ENCODE results near the gene OR4N5.
"Not testable (repeated sequence)": the region's sequence is repeated elsewhere in the genome, so short reads cannot be mapped to it uniquely, and the experiment has no call there.

OR4N5 gene, protein sequence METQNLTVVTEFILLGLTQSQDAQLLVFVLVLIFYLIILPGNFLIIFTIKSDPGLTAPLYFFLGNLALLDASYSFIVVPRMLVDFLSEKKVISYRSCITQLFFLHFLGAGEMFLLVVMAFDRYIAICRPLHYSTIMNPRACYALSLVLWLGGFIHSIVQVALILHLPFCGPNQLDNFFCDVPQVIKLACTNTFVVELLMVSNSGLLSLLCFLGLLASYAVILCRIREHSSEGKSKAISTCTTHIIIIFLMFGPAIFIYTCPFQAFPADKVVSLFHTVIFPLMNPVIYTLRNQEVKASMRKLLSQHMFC

DNA sequence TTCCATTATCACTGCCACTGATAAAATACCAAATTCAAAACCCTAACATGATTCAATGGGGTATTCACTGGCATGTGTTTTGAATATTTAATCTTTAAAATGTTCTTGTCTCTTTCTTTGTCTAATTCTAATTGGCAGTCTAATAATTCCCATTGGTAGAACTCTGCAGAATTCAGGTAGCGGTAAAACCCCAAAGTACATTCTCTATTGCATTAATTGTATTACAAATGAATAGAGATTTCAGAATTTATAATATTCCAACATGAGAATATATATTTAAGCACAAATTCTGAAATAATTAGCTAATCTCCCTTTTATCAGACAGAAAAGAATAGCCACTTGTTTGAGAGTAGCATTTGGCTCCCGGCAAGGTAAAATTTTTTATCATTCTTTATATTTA is at the start of gene OR4N5:
Gene OR4N5, plus strand, starts transcription at position 301 of the 400 bp plus-strand sequence. CDS start 4,916 bp downstream, outside the sequence.
- no peak for DNase-seq

DNA sequence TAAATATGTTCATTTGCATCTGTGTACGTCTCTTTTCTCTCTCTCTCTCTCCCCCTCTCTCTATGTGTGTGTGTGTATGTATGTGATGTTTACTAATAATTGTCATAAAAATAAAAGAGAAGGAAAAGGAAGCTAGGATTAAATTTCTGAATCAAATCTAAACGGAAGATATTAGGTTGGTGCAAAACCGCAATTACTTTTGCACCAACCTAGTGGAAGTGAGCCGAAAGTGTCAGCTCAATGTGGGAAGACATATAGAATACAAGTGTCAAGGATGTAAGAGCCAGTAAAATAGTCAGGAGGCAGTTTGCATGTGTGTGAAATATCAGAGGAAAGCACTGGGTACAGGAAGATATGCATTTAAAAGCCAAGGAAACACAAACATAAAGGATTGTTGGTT is 46.6 kb upstream of the OR4N5 start:
- DNase-seq, result no peak

DNA sequence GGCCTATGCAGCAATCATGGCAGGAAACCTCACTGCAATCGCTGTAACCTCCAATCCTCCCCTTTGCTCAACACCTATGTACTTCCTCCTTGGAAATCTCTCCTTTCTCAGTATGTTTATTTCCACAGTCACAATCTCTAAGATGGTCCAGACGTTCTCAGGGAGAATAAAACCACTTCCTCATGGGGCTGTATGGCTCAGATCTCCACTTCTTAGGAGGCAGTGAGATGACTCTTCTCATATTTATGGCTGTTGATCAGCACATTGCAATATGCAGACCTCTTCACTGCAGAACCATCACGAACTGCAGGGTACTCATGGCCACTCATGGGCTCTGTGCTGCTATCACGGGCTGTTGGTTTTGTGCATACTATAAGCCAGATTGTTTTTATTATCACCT is 45.2 kb upstream of the OR4N5 start:
- no peak for DNase-seq

DNA sequence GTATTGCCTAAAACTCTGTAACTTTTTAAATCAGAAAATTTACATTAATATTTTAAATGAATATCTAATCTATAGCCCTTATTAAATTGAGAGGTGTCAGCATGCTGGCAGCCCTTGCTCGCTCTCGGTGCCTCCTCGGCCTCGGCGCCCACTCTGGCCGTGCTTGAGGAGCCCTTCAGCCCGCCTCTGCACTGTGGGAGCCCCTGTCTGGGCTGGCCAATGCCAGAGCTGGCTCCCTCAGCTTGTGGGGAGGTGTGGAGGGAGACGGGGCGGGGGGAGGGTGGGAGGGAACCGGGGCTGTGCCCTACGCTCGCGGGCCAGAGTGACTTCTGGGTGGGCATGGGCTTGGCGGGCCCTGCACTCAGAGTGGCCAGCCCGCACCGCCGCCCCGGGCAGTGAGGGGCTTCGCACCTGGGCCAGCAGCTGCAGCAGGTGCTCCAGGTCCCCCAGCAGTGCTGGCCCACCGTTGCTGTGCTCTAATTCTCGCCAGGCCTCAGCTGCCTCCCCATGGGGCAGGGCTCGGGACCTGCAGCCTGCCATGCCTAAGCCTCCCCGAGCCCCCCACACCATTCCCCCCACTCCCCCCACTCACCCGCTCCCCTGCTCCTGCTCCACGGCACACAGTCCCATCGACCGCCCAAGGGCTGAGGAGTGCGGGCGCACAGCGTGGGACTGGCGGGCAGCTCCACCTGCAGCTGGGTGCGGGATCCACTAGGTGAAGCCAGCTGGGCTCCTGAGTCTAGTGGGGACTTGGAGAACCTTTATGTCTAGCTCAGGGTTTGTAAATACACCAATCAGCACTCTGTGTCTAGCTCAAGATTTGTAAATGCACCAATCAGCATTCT is 39.5 kb upstream of the OR4N5 start:
- not testable (repeated sequence) for DNase-seq

DNA sequence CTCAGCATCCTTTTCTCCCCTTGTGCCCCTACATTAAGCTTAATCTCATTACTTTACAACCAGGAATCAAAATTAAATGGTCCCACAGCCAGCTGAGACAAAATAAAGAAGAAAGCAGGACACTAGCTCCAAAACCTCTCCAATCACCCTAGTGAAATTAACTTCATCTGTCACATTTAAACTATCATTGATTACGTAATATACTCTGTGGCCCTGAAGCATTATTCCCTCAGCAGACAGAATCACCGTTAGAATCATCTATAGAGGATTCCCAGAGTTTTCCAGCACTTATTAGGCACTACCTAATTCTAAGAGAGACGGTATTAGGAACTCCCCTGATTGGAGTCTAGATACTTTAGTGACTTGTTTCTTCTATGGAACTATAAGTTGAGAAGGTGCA is 28.2 kb upstream of the OR4N5 start, which contains the start of gene OR4K17:
Gene OR4K17, plus strand, starts transcription at position 302 of the 400 bp plus-strand sequence. CDS start 6,761 bp downstream, outside the sequence.
- no peak for DNase-seq

DNA sequence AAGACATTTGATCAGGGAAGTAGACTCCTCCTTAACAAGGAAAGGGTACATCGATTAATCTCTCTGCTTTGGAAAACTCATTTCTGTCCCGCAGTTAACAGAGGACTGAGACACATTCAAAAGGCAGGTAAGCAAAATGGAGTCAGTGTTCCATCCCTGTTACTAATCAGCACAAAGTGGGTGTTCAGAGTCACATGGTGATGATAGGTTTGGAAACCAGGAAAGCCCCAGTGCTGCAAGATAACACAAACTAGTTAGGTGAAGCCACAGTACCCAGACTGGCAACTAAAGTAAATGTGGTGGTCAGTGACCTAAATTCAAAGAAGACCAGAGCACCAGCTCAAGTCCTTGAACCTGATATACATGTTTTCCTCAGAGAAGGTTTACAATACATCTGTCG is 26.3 kb upstream of the OR4N5 start:
- DNase-seq, result no peak

DNA sequence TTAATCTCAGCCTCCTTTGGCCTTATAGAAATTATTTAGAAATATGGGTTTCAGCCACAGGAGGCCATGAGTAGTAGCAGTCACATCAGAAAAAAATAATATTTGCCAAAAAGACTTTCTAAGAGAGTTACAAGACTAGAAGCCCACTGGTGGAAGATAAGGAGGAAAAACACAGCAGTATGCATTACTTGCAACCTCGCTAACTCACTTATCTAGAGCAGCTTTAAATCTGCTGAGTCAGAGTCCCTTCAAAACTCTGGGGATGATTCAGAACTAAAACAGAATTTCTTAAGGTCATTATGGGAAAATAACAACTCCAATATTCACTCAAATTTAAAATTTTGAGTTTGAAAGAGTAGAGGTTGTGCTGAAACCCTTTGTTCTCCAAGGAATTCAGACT is 21.9 kb upstream of the OR4N5 start:
- no peak for DNase-seq

DNA sequence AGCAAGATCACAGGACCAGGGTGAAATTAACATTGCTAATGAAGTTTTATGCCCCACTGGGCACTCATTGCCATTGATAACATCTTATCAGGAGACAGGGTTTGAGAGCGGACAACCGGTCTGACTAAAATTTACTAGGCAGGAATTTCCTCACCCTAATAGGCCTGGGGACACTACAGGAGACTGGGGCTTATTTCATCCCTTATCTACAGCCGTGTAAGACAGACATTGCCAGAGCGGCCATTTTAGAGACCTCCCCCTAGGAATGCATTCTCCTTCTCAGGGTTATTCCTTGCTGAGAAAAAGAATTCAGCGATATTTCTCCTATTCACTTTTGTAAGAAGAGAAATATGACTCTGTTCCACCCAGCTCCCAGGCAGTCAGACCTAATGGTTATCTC is 19.8 kb upstream of the OR4N5 start:
- DNase-seq, result no peak

DNA sequence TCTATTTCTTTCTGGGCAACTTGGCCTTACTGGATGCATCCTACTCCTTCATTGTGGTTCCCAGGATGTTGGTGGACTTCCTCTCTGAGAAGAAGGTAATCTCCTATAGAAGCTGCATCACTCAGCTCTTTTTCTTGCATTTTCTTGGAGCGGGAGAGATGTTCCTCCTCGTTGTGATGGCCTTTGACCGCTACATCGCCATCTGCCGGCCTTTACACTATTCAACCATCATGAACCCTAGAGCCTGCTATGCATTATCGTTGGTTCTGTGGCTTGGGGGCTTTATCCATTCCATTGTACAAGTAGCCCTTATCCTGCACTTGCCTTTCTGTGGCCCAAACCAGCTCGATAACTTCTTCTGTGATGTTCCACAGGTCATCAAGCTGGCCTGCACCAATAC is 5.3 kb downstream of the OR4N5 start:
- DNase-seq, result no peak

DNA sequence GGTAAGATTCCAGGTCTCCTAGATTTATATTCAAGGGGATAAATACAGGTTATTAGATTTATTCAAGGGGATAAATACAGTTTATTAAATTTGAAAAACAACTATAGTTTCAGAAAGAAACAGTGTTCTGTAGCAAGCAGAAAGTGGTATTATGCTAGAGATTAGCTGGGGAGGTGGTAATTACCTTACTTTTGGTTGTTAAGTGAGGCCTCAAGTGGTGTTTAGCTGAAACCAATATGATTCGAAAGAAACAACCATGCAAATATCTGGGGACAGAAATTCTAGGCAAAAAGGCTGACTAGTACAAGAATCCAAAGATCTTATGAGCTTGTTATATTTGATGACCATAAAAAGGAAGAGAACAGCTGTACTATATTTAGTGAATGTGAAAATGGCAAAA is 6.2 kb downstream of the OR4N5 start:
- no peak for DNase-seq

DNA sequence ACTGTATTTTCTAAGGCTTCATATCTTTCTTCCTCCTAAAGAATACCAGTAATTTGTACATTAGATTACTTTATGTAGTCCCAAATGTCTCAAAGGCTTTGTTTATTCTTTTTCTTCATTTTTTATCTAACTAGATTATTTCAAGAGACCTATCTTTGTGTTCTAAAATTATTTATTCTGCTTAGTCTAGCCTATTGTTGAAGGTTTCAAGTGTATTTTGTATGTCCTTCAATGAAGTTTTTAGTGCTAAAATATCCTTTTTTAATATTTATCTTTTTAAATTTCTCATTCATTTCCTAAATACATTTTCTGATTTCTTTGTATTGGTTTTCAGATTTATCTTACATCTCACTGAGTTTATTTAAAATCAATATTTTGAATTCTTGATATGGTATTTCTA is 25.8 kb downstream of the OR4N5 start:
- no peak for DNase-seq

DNA sequence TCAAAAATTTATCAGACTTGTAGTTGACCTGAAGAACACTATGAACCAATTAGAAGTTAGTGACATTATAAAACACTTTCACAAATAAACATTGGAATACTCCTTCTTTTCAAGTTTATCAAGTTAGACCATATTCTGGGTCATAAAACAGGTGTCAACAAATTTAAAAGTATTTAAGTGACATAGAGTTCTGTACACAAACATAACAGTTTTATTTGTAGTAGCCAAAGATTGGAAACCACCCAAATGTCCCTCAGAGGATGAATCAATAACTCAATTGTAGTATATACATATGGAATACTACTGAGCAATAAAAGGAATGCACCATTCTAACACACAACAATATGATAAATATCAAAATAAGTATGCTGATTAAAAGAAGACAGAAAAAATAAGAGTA is 28.5 kb downstream of the OR4N5 start:
- no peak for DNase-seq

DNA sequence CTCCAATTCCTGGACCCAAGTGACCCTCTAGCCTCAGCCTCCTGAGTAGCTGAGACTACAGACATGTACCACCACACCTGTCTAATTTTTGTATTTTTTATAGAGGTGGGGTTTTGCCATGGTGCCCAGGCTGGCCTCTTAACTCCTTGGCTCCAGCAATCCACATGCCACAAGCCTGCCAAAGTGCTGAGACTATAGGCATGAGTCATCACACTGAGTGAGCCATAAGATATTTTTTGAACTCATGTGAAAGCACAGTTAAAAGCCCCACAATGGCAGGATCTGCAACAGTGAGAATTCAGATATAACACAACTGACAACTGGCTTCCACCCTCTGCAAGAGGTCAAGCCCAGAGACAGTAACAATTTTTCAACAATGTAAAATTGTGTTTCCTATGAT is 31.2 kb downstream of the OR4N5 start:
- not testable (repeated sequence) for DNase-seq

DNA sequence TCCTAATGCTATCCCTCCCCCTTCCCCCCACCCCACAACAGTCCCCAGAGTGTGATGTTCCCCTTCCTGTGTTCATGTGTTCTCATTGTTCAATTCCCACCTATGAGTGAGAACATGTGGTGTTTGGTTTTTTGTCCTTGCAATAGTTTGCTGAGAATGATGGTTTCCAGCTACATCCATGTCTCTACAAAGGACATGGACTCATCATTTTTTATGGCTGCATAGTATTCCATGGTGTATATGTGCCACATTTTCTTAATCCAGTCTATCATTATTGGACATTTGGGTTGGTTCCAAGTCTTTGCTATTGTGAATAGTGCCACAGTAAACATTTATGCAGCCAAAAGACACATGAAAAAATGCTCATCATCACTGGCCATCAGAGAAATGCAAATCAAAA is 35.6 kb downstream of the OR4N5 start:
- not testable (repeated sequence) for DNase-seq

DNA sequence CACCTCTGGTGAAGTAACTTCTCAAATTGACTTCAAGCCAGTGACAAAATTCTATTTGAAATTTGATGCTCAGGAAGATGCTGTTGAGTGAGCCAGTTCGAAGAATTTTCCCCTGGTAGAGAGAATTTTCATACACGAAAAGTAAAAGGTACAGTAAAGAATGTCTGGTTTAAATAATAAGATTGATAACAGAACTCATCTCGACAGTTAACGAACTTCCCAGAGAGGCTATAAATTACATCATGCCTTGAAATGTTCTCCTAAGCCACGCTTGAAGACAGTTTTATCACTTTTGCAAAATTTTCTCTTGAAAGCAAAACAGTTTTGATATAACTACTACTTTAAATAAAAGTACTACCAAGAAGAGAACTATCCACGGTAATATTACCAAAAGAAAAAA is 37.7 kb downstream of the OR4N5 start:
- no peak for DNase-seq

DNA sequence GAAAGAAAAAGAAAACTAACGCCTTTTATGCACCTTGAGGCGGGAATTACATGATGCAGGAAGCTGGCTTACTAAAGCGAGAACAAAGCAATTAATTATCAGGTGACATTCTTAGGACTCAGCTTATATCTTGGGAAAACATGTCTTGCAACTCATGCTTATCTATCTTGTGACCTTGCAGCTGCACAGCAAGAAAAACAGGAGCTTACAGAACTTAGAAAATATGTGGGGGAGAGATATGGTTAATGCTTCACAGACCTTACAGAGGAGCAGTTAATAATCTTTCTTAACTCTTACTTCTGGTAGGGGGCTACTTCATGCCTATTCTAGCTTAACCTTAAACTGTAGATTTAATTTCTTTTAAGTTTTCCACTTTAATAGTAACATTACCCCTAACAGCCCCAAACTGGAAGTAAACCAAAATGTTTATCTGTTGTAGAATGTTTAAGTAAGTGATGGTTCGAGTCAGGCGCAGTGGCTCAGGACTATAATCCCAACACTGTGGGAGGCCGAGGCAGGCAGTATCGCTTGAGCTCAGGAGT is 38.9 kb downstream of the OR4N5 start:
- no peak for DNase-seq

DNA sequence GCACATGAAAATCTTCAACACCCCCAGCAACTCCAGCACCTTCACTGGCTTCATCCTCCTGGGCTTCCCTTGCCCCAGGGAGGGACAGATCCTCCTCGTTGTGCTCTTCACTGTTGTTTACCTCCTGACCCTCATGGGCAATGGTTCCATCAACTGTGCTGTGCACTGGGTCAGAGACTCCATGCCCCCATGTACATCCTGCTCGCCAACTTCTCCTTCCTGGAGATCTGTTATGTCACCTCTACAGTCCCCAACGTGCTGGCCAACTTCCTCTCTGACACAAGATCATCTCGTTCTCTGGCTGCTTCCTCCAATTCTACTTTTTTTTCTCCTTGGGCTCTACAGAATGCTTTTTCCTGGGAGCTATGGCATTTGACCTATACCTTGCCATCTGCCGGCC is 40.6 kb downstream of the OR4N5 start:
- peak; percentile 3 for DNase-seq

DNA sequence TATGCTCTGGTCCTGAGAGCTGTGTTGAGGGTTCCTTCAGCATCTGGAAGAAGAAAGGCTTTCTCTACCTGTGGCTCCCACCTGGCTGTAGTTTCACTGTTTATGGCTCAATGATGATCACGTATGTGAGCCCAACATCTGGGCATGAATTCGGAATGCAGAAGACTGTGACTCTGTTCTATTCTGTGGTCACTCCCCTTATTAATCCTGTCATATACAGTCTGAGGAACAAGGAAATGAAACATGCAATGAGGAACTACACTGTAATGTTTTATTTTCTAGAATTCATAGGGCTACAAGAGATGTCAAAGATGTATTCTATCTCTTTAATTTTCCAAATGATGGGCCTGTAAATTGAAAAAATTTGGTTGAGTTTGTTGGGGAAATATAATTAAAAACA is 41.3 kb downstream of the OR4N5 start:
- DNase-seq, result no peak

DNA sequence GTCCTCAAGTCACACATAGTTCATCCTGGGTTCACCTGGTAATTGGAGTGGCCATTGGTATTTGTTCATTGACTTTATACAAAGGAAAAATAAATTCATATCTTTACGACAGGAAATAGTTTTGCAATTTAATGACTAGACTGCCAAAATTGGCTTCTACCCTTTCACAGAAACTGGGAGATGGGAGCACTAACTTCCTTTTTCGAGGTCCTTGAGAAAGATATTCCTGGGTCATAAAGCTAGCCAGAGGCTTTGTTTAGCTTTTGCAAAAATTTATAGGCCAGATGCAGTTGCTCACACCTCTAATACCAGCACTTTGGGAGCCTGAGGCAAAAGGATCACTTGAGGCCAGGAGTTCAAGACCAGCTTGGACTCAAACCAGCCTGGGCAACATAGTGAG is 41.9 kb downstream of the OR4N5 start:
- no peak for DNase-seq

DNA sequence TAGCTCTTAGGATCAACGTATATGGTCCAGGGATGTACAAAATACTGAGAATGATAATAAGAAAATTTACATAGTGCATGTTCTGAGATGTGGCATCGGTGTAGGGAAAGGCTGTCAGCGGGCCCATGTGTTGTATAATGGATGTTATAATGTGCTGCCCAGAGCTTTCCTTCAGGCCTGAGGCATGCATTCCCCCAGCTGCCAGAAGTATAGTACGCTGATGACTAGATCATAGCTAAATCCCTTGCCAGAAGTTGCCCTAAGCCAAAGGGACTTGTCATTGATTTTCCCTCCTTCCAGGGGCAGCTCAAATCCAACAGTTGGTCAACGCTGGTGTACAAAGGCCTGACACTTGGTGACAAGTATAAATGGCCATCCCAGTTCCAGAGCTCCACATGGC is 45.6 kb downstream of the OR4N5 start:
- DNase-seq, result no peak

DNA sequence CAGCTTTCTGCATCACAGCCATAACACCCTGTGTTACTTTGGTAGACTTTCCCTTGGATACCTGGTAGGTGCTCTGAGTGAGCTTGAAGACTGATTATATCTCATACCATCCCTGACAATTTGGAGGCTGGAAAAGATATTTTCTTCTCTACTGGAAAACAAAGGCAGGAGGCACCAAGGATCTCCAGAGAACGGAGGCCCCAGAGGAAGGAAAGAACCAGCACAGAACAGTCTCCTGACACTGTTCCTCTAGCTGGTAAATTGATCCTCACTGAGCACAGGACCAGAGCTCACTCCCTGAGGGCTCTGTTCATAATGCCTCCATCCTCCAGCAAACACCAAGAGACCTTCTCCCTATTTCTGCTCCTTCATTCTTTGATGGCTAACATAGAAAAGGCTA is 52.0 kb downstream of the OR4N5 start, which contains the start of gene OR11G2:
Gene OR11G2, plus strand, starts transcription at position 301 of the 400 bp plus-strand sequence. CDS start 6,542 bp downstream, outside the sequence.
- no peak for DNase-seq

DNA sequence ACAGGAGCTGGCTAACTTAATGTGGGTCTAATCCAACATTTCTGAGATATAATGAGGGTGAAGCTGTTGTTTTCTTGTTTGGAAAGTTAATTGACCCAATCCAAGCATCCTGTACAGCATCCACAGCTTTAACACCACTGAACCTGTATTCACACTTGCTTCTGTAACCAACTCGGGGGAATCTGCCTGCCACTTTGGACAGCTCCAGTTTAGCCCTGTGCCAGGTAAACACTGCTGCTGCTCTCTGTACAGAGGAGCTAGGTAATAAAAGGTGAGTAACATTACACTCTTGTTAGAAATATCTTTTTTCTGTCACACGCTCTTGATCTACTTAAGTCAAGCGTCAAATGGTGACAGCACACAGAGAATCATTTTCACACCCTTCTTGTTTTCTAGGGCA is 52.8 kb downstream of the OR4N5 start:
- DNase-seq, result no peak

DNA sequence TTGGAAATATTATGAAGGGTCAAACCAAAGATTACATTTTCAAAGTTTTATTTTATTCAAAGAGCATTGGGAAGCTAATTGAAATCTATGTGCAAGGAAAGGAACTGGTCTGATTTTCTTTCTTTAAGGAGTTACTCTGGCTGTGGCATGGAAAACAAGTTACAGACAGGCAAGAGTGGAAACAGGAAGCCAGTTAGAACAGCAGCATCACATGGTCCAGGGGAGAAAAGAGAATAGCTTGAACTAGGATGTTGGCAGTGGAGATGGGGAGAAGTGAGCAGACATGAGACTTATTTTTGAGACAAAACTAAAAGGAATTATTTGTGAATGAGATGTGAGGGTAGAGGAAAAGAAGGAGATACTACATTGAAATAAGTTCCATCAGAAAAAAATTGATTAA is 55.5 kb downstream of the OR4N5 start:
- peak; percentile 21 for DNase-seq

All from midbrain (tissue), 1 donor.